ENCODE measurements around the gene ST6GALNAC2.

- TF ChIP-seq EZH2 (IDR thresholded peaks at IDR 0.05; ENCODE audit: insufficient read depth, poor library complexity, severe bottlenecking), result no peak
- TF ChIP-seq EZH2phosphoT487 (IDR thresholded peaks at IDR 0.05; ENCODE audit: insufficient read depth, low read depth), result no peak
These were observed 49.7 kb downstream of the ST6GALNAC2 start for GRCh38 chr17:76535788-76536510.
